K562 (cell line): ENCODE data around the gene LARP4B. TPM values are rescaled to one million over a fixed set of nuclear protein-coding genes. Genes with fewer than 3 reads are reported as not detected.

ENCODE experiments used
- CHD7 ChIP-seq: fragments of 200-600 bp; sonication (generic); IDR thresholded peaks from one replicate; pipeline ENCODE4 v1.6.1; 2012; ENCODE audit warnings: mild to moderate bottlenecking, low read depth, low read length, inconsistent platforms
- polyA plus RNA-seq, 8 experiments: library from polyadenylated mRNA; depleted of rRNA in 4 of 8; stranded (reverse) in 5 of 8; unstranded in 3 of 8; fragments of >200 nt; fragmentation: Nextera tagmentation in 2 of 8; fragmentation: Illumina TruSeq in 1 of 8; extraction: Ambion mirVana in 2 of 8; extraction: Trizol in 1 of 8; gene quantifications; 2 replicates each; pipeline versions ENCODE4 v1.2.1 to v1.2.3, GENCODE V29; 2011 to 2014; ENCODE audit warnings: inconsistent platforms in 1 of 8, missing spikeins in 1 of 8
- total RNA-seq, 7 experiments: library from RNA; depleted of rRNA in 6 of 7; stranded (reverse); fragments of >200 nt in 6 of 7; fragmentation: Illumina TruSeq in 2 of 7; extraction: Trizol in 2 of 7; gene quantifications; 2 replicates each; pipeline versions ENCODE4 v1.2.1 to v1.2.3, GENCODE V29; 2011 to 2021; ENCODE audit warnings: low replicate concordance in 1 of 7

The LARP4B gene
- total and polyA plus RNA-seq, 9 of the 15 experiments (the other 6 are each of a cell fraction or from before 2014, with no cell fraction given): 11.8 to 130 (median 42.6) TPM

- no peak for TF ChIP-seq CHD7
Measured at GRCh38 chr10:790821-791551, 140.5 kb downstream of the LARP4B start (continued).
